ENCODE results near the gene ACAA1. TPM values are rescaled to one million over a fixed set of nuclear protein-coding genes. Genes with fewer than 3 reads are reported as not detected.

Gene ACAA1
- total RNA-seq, 4 donors from 2014 or later = 22.3 to 54.1 (median 37.6) TPM

- H3K27ac ChIP-seq = no peak overlapping the region
- intact Hi-C loops (cut with DNase I; ENCODE audit: low total_unique reads) = no loop called here
- no peaks in the 10 kb centered on the region for H3K9me3 ChIP-seq
- no peaks in the 10 kb centered on the region for H3K36me3 ChIP-seq
- H3K27me3 ChIP-seq = no peaks in the 10 kb centered on the region
- TF ChIP-seq CTCF (IDR thresholded peaks at IDR 0.05) (no peak), POLR2A (IDR thresholded peaks at IDR 0.05) (no peak)
- H3K4me1 ChIP-seq = no peaks in the 10 kb centered on the region
- no peak for DNase-seq
- H3K4me3 ChIP-seq = no peak overlapping the region
Measured at GRCh38 chr3:38111201-38111600, 25.7 kb downstream of the ACAA1 start.

- H3K4me3 ChIP-seq = no peak overlapping the region
- no peaks in the 10 kb centered on the region for H3K27me3 ChIP-seq
- intact Hi-C loops (cut with DNase I; ENCODE audit: low total_unique reads) = no loop called here
- H3K27ac ChIP-seq = no peak overlapping the region
- H3K9me3 ChIP-seq = no peaks in the 10 kb centered on the region
- no peaks in the 10 kb centered on the region for H3K36me3 ChIP-seq
- no peak for DNase-seq
- no peaks in the 10 kb centered on the region for H3K4me1 ChIP-seq
- no peak for TF ChIP-seq POLR2A (IDR thresholded peaks at IDR 0.05)
- no peak for TF ChIP-seq CTCF (IDR thresholded peaks at IDR 0.05)
Measured at GRCh38 chr3:38110314-38111050, 26.4 kb downstream of the ACAA1 start.

- no peaks in the 10 kb centered on the region for H3K4me1 ChIP-seq
- DNase-seq = no peak
- intact Hi-C loops (cut with DNase I; ENCODE audit: low total_unique reads) = no loop called here
- H3K27ac ChIP-seq = no peak overlapping the region
- no peak for TF ChIP-seq CTCF (IDR thresholded peaks at IDR 0.05)
- no peak for TF ChIP-seq POLR2A (IDR thresholded peaks at IDR 0.05)
- no peaks in the 10 kb centered on the region for H3K27me3 ChIP-seq
- no peaks in the 10 kb centered on the region for H3K9me3 ChIP-seq
- no peaks in the 10 kb centered on the region for H3K36me3 ChIP-seq
- H3K4me3 ChIP-seq = no peak overlapping the region
Measured at GRCh38 chr3:38109580-38110313, 27.2 kb downstream of the ACAA1 start.

GRCh38 chr3:38108649-38109579 lies 28.0 kb downstream of the ACAA1 start:
- no peaks in the 10 kb centered on the region for H3K36me3 ChIP-seq
- no peaks in the 10 kb centered on the region for H3K9me3 ChIP-seq
- no peaks in the 10 kb centered on the region for H3K27me3 ChIP-seq
- no peak overlapping the region for H3K4me3 ChIP-seq
- no peaks in the 10 kb centered on the region for H3K4me1 ChIP-seq
- no peak for DNase-seq
- no peak overlapping the region for H3K27ac ChIP-seq
- intact Hi-C loops (cut with DNase I; ENCODE audit: low total_unique reads) = no loop called here
- no peak for TF ChIP-seq CTCF (IDR thresholded peaks at IDR 0.05)
- no peak for TF ChIP-seq POLR2A (IDR thresholded peaks at IDR 0.05)

All from uterus (tissue), 4 donors.